Upper lobe of left lung (tissue), 6 donors: ENCODE data around the gene GH2. TPM values are rescaled to one million over a fixed set of nuclear protein-coding genes. Genes with fewer than 3 reads are reported as not detected.

Source experiments
- ATAC-seq, 2 donors: fragments of 200-7000 bp; cut with Tn5 transposase; one replicate each; pipeline ENCODE4 v1.9.1; 2022; ENCODE audit warnings: mild to moderate bottlenecking in 2 of 2, moderate library complexity in 2 of 2; ENCODE audit not compliant: low FRiP score in 2 of 2
- DNase-seq, 2 donors: peaks; one replicate each; pipeline ENCODE4 v3.0.0-alpha.2; 2019 to 2020
- H3K27ac ChIP-seq, 4 donors: fragments of 200-600 bp; sonication (generic); one replicate each; pipeline ENCODE4 v1.5.1; 2016 to 2019
- H3K27me3 ChIP-seq, 4 donors: fragments of 200-600 bp; sonication (generic); one replicate each; pipeline ENCODE4 v1.5.1; 2017 to 2019
- H3K36me3 ChIP-seq, 4 donors: fragments of 200-600 bp; sonication (generic); one replicate each; pipeline ENCODE4 v1.5.1; 2016 to 2019
- H3K4me1 ChIP-seq, 4 donors: fragments of 200-600 bp; sonication (generic); one replicate each; pipeline ENCODE4 v1.5.1; 2018 to 2019
- H3K4me3 ChIP-seq, 4 donors: fragments of 200-600 bp; sonication (generic); one replicate each; pipeline ENCODE4 v1.5.1; 2017 to 2019; ENCODE audit warnings: mild to moderate bottlenecking in 2 of 4, moderate library complexity in 1 of 4
- H3K9me3 ChIP-seq, 4 donors: fragments of 200-600 bp; sonication (generic); one replicate each; pipeline ENCODE4 v1.5.1; 2018 to 2019
- EP300 ChIP-seq, 4 donors: sonication (generic); formaldehyde crosslinking; IDR thresholded peaks; one replicate each; pipeline ENCODE4 v1.5.1; 2017; ENCODE audit warnings: antibody characterized with exemption in 4 of 4, control low read depth in 2 of 4
- POLR2A ChIP-seq, 4 donors: fragments of 450-650 bp; IDR thresholded peaks; one replicate each; pipeline ENCODE4 v1.5.1; 2016 to 2017; ENCODE audit warnings: antibody characterized with exemption in 4 of 4, mild to moderate bottlenecking in 2 of 4
- POLR2AphosphoS5 ChIP-seq, 2 donors: sonication (generic); formaldehyde crosslinking; IDR thresholded peaks; one replicate each; pipeline ENCODE4 v1.5.1; 2017; ENCODE audit warnings: antibody characterized with exemption in 2 of 2
- WGBS, 2 donors: methylation state at CpG; one replicate each; pipeline ENCODE4 v1.1.5; 2017 to 2018; 5-methylcytosine and 5-hydroxymethylcytosine counted together
- total RNA-seq, 6 donors: library from RNA; depleted of rRNA in 4 of 6; stranded (reverse); fragments of >200 nt in 4 of 6; gene quantifications; one replicate each; pipeline versions ENCODE4 v1.1.0 to v1.2.1, GENCODE V29; 2016 to 2021
- TF ChIP-seq, protein P1 (sequence below), 6 experiments: fragments of 450-650 bp in 4 of 6; fragments of 200-600 bp in 2 of 6; sonication (generic) in 2 of 6; IDR thresholded peaks; one replicate each; pipeline ENCODE4 v1.5.1; 2016 to 2019; ENCODE audit warnings: antibody characterized with exemption in 6 of 6
- donor health status: DM: no; HTN: no; CAD: no; lungs with moderate emphysema.
- donor health status: DM: no; HTN: yes; CAD: no; lungs with severe emphysema.

GH2 gene
- total RNA-seq, 6 donors from 2014 or later = not detected

DNA sequence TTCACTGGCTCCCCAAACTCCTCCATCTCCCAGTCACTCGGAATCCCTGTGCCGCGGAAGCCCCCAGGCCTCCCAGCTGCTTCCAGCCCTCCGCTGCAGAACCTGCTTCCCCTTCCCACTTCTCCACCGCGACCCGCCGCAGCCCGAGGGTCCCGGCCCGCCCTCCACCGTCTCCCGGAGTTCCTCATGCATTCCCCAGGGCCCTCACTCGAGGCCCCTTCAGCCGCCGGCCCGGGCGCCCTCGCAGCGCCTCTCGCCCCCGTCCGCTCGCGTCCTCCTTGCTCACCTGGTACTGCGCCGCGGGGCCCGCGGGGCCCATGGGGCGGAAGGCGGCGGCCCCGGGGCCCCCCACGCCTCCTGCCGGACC, 39.6 kb downstream of the GH2 start:
- peaks cover 0 to 7% (median 4%) of the 10 kb centered on the region in 4 donors for H3K36me3 ChIP-seq
- H3K4me3 ChIP-seq = peak overlapping the region; percentile 66 to 98 (median 93)
- H3K27ac ChIP-seq = peak overlapping the region; percentile 89 to 97 (median 96)
- peaks cover 0 to 2% (median 0%) of the 10 kb centered on the region in 4 donors for H3K27me3 ChIP-seq
- peaks cover 43 to 57% (median 49%) of the 10 kb centered on the region in 4 donors for H3K4me1 ChIP-seq
- H3K9me3 ChIP-seq = no peaks in the 10 kb centered on the region
- ATAC-seq (no peak), DNase-seq (peak in 1 of 2 donors; percentile 92)
- 1% methylated on average over 6 to 29 of the region's 36 CpGs for WGBS, 2 donors
- no peak for TF ChIP-seq POLR2A (IDR thresholded peaks at IDR 0.05)
- TF ChIP-seq, protein P1, sequence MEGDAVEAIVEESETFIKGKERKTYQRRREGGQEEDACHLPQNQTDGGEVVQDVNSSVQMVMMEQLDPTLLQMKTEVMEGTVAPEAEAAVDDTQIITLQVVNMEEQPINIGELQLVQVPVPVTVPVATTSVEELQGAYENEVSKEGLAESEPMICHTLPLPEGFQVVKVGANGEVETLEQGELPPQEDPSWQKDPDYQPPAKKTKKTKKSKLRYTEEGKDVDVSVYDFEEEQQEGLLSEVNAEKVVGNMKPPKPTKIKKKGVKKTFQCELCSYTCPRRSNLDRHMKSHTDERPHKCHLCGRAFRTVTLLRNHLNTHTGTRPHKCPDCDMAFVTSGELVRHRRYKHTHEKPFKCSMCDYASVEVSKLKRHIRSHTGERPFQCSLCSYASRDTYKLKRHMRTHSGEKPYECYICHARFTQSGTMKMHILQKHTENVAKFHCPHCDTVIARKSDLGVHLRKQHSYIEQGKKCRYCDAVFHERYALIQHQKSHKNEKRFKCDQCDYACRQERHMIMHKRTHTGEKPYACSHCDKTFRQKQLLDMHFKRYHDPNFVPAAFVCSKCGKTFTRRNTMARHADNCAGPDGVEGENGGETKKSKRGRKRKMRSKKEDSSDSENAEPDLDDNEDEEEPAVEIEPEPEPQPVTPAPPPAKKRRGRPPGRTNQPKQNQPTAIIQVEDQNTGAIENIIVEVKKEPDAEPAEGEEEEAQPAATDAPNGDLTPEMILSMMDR (IDR thresholded peaks at IDR 0.05) = no peak
- no peak for TF ChIP-seq POLR2AphosphoS5 (IDR thresholded peaks at IDR 0.05)
- no peak for TF ChIP-seq EP300 (IDR thresholded peaks at IDR 0.05)

DNA sequence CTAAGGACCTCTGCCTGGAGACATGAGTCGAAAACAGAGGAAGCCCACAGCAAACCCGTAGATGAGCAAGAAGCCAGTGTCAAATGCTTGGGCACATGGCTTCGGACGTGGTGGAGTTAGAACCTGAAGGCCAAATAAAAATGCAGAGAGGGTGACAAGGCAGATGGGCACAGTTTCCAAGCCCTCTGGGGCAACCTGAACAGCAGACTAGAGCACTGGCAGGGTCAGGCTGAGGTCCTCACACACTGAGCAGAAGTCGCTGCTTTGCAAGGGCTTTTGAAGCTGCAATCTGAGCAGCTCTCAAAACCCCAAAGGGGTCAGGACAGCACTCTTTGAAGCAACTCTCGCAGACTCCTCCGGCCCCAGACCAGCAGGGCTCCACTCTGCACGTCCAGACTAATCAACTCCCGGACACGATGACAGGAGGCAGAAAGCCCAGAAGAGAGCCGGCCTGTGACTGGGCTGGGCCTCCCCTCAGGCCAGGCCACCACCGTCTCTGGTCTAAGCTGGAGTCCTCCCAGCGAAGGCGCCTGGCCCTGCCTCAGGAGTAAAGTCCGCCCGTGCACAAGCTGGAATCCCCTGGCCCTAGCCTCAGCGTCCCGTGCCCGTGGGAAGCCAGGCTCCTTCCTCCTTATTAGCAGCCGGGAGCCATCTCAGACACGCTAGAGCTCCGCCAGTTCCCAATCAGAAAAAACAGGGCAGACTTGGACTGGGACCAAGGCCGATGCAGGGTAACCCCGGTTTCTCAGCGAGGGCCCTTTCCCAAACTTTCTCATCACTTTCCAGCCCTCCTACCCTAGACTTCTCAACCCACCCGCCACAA, 40.2 kb downstream of the GH2 start:
- Histone ChIP-seq H3K36me3 (peaks cover 3 to 13% (median 10%) of the 10 kb centered on the region in 4 donors), H3K27me3 (peaks cover 0 to 2% (median 0%) of the 10 kb centered on the region in 4 donors), H3K27ac (peak overlapping the region; percentile 89 to 97 (median 96)), H3K4me3 (peak overlapping the region; percentile 66 to 98 (median 93)), H3K4me1 (peaks cover 43 to 60% (median 50%) of the 10 kb centered on the region in 4 donors), H3K9me3 (no peaks in the 10 kb centered on the region)
- DNase-seq = peak; percentile 62 to 83
- WGBS, 2 donors = 5 to 7% methylated on average over 18 to 20 of the region's 26 CpGs
- ATAC-seq = no peak
- TF ChIP-seq POLR2A (IDR thresholded peaks at IDR 0.05) (peak in 1 of 4 donors; percentile 8), EP300 (IDR thresholded peaks at IDR 0.05) (no peak), POLR2AphosphoS5 (IDR thresholded peaks at IDR 0.05) (peak in 1 of 2 donors; percentile 9)
- TF ChIP-seq, protein P1 (IDR thresholded peaks at IDR 0.05) = no peak

DNA sequence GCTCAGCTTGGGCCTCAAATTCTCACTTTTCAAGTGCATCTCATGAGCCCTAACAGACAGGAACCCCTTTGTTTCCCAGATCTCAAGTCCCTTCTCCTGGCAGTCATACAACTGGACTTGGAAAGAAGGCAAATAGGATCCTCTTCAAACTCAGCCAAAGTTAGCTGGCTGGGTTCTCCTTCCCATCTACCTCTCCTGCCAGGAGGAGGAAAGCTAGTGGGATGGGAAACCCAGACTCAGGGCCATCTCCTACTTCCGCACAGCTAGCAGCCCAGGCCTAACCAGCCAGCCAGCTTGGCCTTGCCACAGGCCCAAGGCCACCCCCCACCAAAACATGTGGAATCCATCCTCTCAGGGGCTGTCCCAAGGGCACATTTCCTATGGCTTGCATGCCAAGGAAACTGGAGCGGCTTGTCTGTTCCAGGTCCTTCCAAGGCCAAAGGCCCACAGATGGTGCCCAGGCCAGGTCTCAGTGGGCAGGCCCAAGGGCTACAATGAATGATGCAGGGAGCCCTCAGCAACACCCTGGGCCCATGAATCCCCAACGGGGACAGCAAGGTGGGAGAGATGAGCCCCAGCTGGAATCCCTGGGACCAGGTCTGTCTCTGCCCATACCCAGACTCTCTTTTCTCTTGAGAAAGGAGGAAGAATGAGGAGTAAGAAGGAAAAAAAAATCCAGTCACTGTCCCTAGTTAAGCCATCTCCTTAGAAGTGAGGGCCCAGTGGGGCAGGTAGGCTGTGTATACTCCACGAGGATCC, 41.0 kb downstream of the GH2 start:
- 23 to 67% methylated on average over 3 to 4 of the region's 4 CpGs for WGBS, 2 donors
- TF ChIP-seq POLR2AphosphoS5 (IDR thresholded peaks at IDR 0.05) = peak in 1 of 2 donors; percentile 38
- TF ChIP-seq, protein P1 (IDR thresholded peaks at IDR 0.05) = no peak
- Histone ChIP-seq H3K36me3 (peaks cover 4 to 18% (median 13%) of the 10 kb centered on the region in 4 donors), H3K4me1 (peaks cover 43 to 60% (median 50%) of the 10 kb centered on the region in 4 donors), H3K27me3 (peaks cover 0 to 2% (median 0%) of the 10 kb centered on the region in 4 donors), H3K9me3 (no peaks in the 10 kb centered on the region), H3K4me3 (peak overlapping the region; percentile 66 to 98 (median 93)), H3K27ac (peak overlapping the region; percentile 89 to 97 (median 96))
- ATAC-seq = no peak
- no peak for DNase-seq

DNA sequence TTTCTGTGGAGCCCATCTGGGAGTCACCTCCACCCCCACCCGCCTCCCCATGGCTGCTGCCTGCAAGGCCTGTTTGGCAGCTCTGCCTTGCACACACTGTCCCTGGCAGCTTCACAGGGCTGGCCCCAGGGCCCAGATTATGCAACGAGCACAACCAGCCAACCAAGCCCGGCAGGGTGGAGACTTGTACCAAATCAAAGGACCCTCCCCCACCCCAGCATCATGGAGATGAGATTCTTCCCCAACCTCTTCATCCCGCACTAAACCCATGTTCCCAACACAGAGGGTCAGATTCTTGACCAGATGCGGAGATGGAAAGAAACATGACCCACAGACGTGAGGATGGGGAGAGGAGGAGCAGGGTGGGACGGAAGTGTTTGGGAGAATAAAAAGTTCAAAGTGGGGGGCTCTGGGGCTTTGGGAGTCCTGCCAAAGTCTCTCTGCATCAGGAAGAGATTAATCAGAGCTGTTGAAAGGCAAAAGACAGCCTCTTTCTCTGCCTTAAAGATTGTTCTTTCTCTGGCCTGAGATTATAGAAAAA, 43.0 kb downstream of the GH2 start:
- Histone ChIP-seq H3K27ac (peak overlapping the region; percentile 89 to 97 (median 96)), H3K9me3 (no peaks in the 10 kb centered on the region), H3K4me1 (peaks cover 44 to 64% (median 55%) of the 10 kb centered on the region in 4 donors), H3K36me3 (peaks cover 12 to 39% (median 33%) of the 10 kb centered on the region in 4 donors), H3K27me3 (peaks cover 0 to 2% (median 0%) of the 10 kb centered on the region in 4 donors), H3K4me3 (peak overlapping the region in 2 of 4 donors; percentile 28 to 90)
- TF ChIP-seq POLR2A (IDR thresholded peaks at IDR 0.05) = peak in 1 of 4 donors; percentile 35
- TF ChIP-seq POLR2AphosphoS5 (IDR thresholded peaks at IDR 0.05) = peak; percentile 54 to 80
- TF ChIP-seq, protein P1 (IDR thresholded peaks at IDR 0.05) = peak in 1 of 6 experiments; percentile 7
- peak in 2 of 4 donors; percentile 55 to 77 for TF ChIP-seq EP300 (IDR thresholded peaks at IDR 0.05)
- WGBS, 2 donors = 23 to 33% methylated on average over 7 of the region's 7 CpGs
- peak; percentile 58 to 65 for ATAC-seq
- DNase-seq = peak; percentile 86 to 94
